GM21576 (cell line): Measurements from ENCODE around the gene UPK2.

Experiments
- ATAC-seq: cut with Tn5 transposase; IDR thresholded peaks from one replicate; pipeline ENCODE4 v1.9.1; 2021; ENCODE audit warnings: mild to moderate bottlenecking, moderate library complexity; ENCODE audit not compliant: unreplicated experiment

UPK2 gene

DNA sequence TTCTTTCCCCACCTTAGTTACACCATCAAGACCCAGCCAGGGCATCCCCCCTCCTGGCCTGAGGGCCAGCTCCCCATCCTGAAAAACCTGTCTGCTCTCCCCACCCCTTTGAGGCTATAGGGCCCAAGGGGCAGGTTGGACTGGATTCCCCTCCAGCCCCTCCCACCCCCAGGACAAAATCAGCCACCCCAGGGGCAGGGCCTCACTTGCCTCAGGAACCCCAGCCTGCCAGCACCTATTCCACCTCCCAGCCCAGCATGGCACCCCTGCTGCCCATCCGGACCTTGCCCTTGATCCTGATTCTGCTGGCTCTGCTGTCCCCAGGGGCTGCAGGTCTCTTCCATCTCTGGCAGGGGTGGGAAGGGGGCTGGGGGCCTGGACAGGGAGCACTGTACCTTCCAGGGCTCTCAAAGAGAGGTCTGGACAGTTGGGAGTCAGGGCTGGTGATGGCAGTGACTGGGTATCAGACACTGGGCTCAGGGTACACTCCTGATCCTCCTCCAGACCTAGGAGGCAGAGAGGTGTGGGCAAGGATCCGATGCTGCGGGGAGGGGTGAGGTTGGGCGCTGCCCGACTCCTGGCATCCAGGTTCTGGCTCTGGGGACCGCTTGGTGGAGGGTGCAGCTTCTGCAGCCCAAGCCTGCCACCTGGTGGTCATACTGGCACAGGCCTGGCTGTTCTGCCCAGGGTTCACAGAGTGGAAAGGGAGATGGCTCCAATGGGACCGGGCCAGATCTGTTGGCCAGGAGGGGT, at the start of gene UPK2:
TSS of gene UPK2 (plus strand) at position 205 of the 753 bp plus-strand sequence. CDS start at position 258, 53 bp downstream.
- peak; percentile 77 for ATAC-seq

DNA sequence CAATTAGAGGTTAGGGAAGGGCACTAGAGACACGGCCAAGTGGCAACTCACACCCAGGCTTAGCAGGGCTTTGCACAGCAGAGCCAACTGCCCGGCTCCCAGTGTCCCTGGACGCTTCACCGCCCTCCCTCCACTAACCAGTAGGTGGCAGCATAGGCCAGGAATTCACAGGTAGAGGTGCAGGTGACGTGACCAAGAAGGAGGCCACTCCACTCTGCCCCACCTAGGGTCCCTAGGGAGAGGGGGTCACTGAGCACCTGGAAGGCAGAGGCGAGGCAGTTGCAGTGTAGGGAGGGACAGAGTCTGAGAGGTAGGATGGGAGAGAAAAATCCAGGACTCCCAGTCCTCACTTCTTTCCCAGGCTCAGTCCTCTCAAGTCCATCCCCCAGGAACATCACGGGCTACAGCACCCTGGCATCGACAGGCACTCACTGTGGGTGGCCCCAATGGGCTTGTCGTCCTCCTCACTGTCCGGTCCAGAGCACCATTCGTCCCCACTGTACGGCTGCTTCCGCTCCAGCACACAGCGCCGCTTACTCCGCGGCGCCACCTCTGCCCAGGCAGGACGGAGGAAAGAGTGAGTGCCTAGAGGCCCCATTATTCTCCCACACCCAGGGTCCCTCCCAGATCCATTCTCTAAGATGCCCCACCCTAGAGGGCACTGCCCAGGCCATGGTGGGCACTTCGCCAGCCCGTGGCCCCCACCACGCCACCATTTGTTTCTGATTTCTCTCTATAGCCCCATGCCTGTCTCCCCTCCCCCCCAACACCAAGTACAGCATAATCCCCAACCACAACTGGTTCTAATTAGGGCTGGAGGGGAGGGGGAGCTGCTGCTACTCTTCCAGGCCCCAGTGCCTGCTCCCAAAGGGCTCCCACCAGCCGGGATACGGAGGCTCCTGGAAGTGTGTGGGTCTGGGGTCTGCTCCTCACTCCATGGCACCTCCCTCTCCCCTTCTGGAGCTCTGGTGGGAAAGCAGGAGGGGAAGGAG, 48.8 kb upstream of the UPK2 start:
- ATAC-seq, result peak; percentile 62

DNA sequence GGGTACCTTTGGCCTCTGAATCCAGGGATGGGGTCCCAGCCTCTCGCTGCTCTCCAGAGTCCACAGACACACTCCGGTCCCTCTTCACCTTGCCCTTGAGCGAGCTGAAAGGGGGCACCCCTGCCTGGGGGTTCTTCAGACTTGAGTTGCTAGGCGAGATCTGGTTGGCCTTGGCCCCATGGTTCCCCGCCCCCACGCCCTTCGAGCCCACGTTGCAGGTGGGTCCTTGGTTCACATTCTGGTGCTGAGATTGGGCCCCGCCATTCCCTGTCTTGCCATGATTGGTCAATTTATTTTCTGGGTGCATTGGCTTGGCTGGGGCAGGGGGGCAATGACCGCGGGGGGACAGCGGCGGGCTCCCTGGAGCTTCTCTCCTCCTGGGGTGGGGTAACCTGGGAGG, 47.8 kb upstream of the UPK2 start:
- no peak for ATAC-seq

DNA sequence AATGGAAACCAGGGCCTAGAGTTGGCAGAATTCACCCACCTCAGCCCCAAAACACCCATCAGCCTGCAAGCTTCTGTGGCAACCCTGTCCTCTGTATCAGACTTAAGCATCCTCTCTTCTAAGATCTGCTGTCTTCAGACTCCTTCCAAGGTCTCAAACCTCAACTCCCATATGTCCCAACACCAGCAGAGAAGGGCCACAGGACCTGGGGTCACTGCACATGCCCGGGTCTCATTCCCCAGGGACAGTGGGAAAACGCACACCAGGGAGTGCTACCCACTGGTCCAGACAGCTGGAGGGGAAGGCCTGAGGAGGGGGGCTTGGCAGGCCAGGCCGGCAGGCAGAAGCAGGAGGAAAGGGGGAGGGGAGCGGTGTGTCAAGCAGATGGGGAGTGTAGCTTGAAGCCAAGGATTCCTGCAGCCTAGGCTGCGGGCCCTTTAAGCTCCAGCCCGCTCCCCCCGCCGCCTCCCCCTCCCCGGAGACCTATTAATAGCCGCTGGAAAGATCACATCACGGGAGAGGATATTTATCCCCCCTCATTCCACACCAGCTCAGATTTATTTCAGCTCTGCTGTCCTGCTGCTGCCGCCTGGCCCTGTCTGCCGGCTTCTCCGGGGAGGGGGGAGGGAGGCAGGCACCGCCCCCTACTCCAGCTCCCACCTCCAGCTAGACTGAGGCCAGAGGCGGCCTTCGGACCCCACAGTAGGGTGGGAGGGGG, 47.0 kb upstream of the UPK2 start:
- no peak for ATAC-seq

DNA sequence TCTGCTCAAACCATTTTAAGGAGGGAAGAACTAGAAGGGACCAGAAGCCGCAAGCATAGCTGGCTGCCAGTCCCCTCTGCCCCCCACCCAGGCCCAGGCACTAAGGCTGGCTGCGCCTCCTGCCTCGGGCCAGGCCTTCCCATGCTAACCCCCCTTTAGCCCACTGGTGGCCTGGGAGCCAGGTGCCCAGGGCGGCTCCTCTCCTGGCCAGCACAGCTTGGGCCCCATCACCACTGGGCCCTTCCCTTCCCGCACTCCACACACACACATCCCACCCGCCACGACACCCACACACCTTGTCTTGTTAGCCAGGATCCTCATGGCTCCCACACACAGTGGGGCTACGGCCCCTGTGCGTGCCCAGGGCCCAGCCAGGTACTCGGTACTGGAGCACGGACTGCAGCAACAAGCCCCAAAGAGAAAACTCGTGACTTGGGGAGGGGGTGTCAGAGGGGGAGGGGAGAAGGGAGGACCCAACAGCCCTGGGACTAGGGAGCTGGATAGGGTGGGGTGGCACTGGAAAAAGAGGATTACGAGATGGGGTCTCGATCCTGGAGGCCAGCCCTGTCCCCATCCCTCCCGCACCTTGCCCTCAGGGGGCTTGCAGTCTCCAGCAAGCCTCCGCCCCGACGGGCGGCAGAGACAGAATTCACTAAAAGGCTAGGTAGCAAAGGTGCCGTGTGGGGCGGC, 46.3 kb upstream of the UPK2 start:
- ATAC-seq, result no peak

DNA sequence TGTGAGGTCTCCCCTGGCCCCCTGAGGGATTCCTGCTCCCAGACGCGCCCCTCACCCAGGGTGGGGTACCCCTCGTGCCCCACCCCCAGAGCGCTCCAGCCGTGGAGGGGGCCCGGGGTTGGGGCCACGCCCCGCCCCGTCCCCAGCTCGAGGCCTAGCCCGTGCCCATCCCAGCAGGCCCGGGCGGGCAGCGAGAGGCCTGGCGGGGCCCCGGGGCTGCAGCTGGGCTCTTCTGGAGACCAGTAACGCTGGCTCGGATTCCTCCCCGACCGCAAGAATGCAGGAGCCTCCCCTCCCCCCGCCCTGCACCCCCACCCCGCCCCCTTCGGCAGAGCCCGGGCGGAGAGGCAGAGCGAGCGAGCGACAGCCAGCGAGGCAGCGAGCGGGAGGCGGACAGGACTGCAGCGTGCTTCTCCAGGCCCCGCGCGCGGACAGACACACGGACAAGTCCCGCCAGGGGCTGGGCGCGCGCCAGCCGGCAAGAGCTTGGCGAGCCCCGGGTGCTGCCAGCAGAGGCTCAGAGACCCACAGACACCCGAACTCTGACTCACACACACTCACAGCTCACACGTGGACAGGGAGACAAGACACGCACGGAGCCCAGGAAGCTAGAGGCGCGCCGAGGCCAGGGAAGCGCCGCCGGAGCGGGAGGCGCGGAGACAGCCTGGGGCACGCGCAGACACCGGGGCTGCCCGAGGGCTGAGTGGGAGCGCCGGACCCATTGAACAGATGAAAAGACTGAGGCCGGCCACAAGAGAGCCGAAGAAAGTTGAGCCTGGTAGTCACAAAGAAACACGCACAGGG, 45.6 kb upstream of the UPK2 start:
- ATAC-seq, result no peak

DNA sequence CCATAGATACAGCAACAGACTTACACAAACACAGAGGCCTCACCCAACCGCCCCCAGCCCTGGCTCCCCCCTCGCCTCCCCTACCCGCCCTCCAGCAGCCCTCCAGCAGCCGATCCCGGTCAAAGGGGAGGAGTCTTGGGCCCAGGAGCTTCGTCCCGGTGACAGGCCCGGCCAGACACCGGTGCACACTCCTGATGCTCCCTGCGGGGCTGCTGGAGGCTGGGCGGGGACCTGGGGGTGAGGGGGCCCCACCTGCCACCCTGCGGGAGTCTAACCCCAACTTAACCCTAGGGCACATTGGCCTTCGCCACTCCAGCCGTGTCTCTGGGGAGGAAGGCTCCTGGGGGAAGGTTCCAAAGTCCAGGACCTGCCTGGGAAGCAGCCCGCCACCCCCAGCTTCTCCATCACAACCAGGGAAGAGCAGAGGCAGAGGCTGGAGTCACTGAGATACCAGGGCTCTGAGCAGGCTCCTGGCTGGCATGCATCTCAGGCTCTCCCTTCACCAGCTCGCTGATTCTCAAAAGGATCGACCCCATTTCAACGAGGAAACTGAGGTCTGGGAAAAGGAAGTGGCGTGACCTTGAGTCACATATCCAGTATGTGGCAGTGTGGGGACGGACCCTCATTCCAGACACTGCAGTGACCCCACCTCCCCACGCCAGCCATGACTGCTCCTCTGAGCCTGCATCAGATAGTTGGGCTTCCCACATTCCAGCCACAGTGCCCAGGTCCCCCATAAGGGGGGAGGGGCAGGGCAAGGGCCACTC, 44.8 kb upstream of the UPK2 start:
- ATAC-seq, result no peak

DNA sequence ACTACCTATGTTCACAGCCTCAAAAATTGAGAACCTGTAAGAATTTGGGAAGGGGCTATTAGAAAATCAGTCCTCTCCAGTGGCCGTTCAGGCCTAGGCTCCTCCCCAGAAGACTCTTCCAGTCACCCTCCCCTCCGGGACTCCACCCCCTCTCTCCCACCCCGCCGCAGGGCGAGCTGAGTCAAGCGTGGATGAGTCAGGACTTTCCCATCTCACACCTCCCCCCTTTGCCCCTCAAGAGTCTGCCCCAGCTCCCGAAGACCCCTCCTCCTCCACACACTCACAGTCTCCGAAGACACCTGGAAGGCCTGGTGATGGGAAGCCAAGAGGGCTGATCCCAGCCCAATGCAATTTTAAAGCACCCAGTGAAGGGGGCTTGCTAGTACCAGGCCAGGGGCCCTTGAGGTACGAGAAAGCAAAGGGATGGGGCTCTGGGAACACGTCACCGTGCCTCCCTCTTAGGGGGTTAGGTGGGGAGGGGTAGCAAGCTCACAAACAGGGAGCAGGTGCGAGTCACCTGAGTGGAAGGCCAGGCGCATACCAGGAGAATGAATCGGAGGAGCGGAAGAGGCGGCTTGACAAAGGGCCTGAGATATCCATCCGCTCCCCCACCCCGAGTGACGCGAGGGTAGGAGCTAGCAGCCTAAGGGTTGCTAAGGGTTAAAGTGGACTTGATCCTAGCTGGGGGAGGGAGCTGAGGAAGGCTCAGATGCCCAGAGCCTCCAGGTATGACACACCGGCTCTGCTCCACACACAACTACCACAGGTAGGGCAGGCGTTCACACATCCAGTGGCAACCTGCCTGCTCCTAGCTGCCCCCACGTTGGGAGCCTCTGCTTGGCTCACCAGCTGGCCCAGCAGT, 44.0 kb upstream of the UPK2 start:
- no peak for ATAC-seq

DNA sequence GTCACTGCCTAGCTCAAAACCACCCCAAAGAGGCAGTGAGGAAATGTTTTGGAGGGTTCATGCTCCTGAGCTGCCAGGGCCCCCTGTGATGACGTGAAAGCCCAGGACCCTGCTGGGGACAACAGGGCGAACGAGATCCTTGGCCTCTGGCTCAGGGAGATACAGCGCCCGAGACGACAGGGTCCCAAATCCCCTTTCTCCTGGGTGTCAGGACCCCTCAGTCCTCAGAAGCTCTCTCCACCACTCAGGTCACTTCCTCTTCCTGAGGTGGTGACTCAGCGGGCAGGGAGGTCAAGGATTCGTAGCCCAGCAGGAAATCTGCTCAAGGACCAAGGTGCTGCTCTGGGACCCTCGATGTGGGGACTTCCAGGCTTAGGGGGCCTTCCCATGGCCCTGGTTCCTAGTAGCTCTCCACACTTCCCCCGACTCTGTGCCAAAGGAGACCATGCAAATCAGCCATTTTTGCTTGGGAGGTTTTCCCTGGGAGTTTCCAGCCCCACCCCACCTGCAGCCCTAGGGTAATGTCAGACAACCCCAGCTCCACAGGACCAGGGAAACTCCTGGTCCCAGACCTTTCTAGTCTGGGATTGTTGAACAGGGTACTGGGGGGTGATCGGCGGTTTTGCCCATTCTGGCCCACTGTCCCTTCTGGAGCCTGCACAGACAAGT, 43.2 kb upstream of the UPK2 start:
- ATAC-seq, result no peak

DNA sequence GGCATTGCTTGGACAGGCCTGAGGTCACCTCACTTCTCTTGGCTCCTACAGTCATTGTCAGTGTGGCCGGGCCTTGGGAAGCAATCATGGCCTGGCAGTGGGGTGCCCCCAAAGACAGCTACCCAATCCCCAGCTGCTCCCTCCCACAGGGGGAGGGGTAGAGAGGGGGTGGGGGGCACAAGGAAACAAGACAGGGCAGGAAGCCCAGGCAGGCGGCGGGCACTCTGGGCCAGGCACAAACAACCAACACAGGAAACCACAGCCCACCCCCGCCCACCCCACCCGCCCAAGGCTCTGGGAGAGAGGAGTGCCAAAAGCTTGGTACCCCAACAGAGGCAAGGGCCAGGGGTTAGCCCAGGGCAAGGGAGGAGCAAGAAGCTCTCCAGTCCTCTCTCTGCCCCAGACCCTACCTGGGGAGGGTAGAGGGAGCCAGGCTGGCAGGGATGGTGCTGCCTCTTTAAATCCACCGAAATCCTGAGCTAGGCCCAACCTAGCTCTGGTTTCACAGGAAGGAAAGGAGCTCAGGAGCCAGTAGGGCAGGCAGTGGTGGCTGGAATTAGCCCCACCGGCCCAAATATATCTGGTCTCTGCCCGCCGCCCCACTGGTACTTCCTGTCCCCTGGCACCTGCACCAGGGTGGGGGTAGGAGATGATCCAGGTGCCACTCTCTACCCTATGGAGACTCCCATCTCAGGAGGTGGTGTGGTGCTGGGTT, 42.5 kb upstream of the UPK2 start:
- ATAC-seq, result no peak

DNA sequence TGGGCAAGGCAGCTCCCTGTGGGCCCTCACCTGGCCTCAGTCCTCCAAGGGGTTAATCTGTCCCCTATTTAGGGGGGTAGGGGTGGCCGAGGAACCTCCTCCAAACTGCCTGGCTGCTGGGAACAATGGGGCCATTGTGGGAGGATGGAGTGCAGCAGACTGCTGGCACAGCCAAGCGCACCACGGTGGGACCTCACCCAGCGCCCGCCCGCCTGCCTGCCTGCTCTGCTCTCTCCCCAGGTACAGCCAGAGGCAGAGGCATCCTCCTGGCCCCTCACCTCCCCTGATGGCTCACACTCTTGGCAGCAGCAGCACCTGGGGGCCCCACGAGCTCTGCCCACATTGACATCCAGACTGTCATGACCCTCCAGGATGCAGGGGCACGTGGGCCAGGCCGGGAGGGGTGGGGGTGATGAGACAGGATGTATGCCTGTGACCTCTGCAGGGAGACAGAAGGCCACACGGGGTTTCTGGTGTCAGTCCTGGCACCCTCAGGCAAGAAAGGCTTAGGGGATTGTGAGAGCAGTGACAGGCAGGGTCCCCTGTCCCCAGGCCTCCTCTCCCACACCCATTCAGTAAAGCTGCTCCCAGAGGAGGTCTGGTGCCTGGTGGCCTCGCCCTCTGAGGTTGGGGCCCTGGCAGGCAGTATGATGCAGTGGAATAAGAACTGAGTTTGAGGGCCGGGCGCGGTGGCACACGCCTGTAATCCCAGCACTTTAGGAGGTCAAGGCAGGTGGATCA, 41.8 kb upstream of the UPK2 start:
- ATAC-seq, result no peak

DNA sequence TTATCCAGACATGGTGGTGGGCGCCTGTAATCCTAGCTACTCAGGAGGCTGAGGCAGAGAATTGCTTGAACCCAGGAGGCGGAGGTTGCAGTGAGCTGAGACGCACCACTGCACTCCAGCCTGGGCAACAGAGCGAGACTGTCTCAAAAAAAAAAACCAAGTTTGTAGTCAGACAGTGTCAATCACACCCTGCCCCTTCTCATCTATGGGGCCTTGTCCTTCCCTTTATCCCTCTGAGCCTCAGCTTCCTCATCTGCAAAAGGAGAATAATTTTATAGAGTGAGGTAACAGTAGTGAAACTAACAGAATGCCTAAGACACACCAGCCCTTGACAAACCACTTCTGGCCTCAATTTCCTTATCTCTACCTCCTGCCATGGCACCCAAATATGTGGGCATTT, 41.1 kb upstream of the UPK2 start:
- ATAC-seq, result no peak

DNA sequence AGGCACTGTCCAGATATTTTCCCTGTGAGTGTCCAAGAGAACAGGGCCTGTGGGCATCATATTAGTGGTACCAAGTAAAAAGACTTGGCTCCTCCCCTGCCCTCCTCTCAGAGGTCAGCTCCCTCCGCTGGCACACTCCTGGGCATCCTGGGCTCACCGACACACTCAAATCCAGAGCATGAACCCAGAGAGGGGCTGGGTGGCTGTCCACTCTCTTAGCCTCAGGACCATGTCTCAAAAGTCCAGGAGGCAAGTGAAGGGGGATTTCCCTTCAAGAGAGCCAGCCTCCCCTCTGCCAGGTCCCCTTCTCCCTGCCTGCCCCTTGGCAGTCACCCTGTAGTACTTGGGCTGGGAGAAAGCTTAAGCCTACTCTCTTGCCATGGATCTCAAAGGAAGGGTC, 40.7 kb upstream of the UPK2 start:
- ATAC-seq, result no peak

DNA sequence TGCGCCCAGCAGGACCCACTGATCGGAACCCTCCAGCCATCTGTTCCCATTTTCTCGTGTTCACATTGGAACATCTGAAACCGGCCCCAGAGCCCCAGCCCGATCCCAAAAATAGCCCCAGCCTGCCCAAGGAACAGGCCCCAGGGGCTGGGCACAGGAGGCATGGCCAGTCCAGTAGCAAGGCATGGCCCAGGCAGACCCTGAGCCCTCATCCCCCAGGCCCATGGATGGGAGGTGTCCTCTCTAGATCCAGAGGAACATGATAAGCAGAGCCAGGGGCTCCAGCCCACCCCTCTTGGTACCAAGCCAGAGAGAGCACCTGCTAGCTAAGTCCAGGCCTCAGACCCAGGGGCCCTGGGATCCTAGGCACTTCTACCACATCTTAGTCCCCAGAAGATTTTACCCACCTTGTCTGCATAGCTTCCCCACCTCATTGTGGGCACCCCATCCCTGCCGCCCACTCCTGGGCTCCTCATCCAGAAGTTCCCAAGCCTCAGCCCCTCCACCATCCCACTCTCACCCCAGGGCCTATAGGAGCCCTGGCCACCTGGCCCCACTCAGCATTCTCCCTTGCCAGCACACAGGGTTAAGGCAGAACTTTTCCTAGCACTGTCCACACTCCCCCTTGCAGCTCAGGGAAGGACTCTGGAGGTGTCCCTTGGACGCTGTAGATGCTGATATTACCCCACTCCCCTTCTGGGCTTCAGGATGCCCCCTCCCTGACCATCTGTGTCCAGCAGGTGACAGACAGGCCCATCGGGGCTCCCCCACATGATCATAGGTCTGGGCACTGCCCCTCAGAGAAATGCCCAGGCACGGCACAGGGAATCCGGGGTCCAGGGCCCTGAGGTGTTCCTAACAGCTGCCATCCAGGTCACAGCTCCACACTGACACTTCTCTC, 39.9 kb upstream of the UPK2 start:
- ATAC-seq, result no peak

DNA sequence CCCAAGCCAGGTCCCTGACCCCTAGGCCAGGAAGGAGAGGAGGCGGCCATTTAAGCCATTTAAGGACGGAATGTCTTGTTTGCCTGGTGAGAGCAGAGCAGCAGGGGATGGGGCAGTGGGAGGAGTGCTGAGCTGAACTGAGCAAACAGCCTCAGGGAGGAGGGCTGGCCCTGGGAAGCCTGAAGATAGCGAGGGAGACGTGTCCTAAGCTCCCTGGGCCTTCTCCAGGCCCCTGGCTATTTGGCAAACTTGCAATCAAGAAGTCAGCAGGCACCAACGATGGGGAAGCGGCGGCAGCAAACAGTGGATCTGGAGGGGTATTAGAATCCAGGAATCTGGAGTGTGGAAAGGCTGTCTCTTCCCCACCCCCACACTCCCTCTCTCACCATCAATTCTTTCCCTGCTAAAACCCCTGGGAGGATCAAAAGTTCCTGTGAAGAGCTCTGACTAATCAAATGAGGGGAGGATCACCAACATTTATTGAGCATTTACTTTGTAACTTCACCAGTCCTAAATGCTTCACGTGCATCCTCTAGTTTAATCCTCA, 39.2 kb upstream of the UPK2 start:
- no peak for ATAC-seq
